SK-N-SH (cell line): ENCODE results near the gene PDE8A. TPM values are rescaled to one million over a fixed set of nuclear protein-coding genes. Genes with fewer than 3 reads are reported as not detected.

Experiments used
- CTCF ChIA-PET: fragments of 300-600, 350-600 bp; formaldehyde crosslinking; extraction: SDS; loops from one replicate; lab custom pipeline; 2021; lab: Yijun Ruan, JAX
- POLR2A ChIA-PET: fragments of 350-600 bp; sonication (Branson Sonifier 250); formaldehyde crosslinking; extraction: SDS; loops from one replicate; lab custom pipeline; 2020; ENCODE audit warnings: antibody characterized with exemption, inconsistent platforms; lab: Yijun Ruan, JAX
- DNase-seq: peaks from one replicate; pipeline ENCODE4 v3.0.0; 2012
- H2AFZ ChIP-seq: fragments of 200-600 bp; sonication (generic); 2 replicates; pipeline ENCODE4 v1.8.1; 2016; ENCODE audit warnings: antibody characterized with exemption, mild to moderate bottlenecking, low read depth
- H3F3A ChIP-seq: fragments of 200-600 bp; sonication (generic); replicated peaks from 2 replicates; pipeline ENCODE3; 2016; ENCODE audit warnings: antibody characterized with exemption, mild to moderate bottlenecking; ENCODE audit not compliant: insufficient read depth
- H3K27ac ChIP-seq, 2 experiments: fragments of 200-500 bp in 1 of 2; fragments of 200-600 bp in 1 of 2; sonication (Bioruptor generic) in 1 of 2; sonication (generic), shearing (Covaris generic) in 1 of 2; 2 replicates each; pipeline versions ENCODE4 v1.5.1 to v1.6.1; 2014 to 2016; ENCODE audit warnings: low read depth in 2 of 2, inconsistent platforms in 1 of 2, low read length in 1 of 2, mild to moderate bottlenecking in 1 of 2, mixed read lengths in 1 of 2
- H3K27me3 ChIP-seq: fragments of 200-600 bp; sonication (generic), shearing (Covaris generic); 2 replicates; pipeline ENCODE4 v1.6.1; 2016; ENCODE audit warnings: mixed run types; ENCODE audit not compliant: insufficient read depth
- H3K36me3 ChIP-seq, 2 experiments: fragments of 200-500 bp in 1 of 2; fragments of 200-600 bp in 1 of 2; sonication (Bioruptor generic) in 1 of 2; sonication (generic) in 1 of 2; replicated peaks in 1 of 2; 2 replicates each; pipeline versions ENCODE3 to v1.5.1; 2014 to 2016; ENCODE audit warnings: low read length in 1 of 2, mild to moderate bottlenecking in 1 of 2; ENCODE audit not compliant: insufficient read depth in 2 of 2, control insufficient read depth in 1 of 2
- H3K4me1 ChIP-seq, 2 experiments: fragments of 200-500 bp in 1 of 2; fragments of 200-600 bp in 1 of 2; sonication (Bioruptor generic) in 1 of 2; sonication (generic), shearing (Covaris generic) in 1 of 2; 2 replicates each; pipeline versions ENCODE4 v1.5.1 to v1.6.1; 2014 to 2016; ENCODE audit warnings: low read depth in 1 of 2, low read length in 1 of 2, mixed run types in 1 of 2; ENCODE audit not compliant: insufficient read depth in 2 of 2, control insufficient read depth in 1 of 2
- H3K4me2 ChIP-seq: fragments of 200-600 bp; sonication (generic), shearing (Covaris generic); 2 replicates; pipeline ENCODE4 v1.6.1; 2017; ENCODE audit warnings: mixed run types
- H3K4me3 ChIP-seq, 2 experiments: fragments of 200-500 bp in 1 of 2; fragments of 200-600 bp in 1 of 2; sonication (Bioruptor generic) in 1 of 2; sonication (generic), shearing (Covaris generic) in 1 of 2; 2 replicates each; pipeline versions ENCODE4 v1.5.1 to v1.8.1; 2014 to 2016; ENCODE audit warnings: low read depth in 2 of 2, inconsistent platforms in 1 of 2, low read length in 1 of 2, mild to moderate bottlenecking in 1 of 2, mixed read lengths in 1 of 2, moderate library complexity in 1 of 2
- H3K79me2 ChIP-seq: fragments of 200-600 bp; sonication (generic); 2 replicates; pipeline ENCODE4 v1.8.1; 2017; ENCODE audit warnings: mild to moderate bottlenecking; ENCODE audit not compliant: insufficient read depth
- H3K9ac ChIP-seq: fragments of 200-600 bp; sonication (generic); 2 replicates; pipeline ENCODE4 v1.6.1; 2017; ENCODE audit warnings: mixed run types
- H3K9me2 ChIP-seq: fragments of 200-600 bp; sonication (generic); 2 replicates; pipeline ENCODE4 v1.6.1; 2017; ENCODE audit warnings: mixed run types
- H3K9me3 ChIP-seq: fragments of 200-600 bp; sonication (generic); 2 replicates; pipeline ENCODE4 v1.6.1; 2017; ENCODE audit warnings: mixed run types, mild to moderate bottlenecking, moderate library complexity
- H4K20me1 ChIP-seq: fragments of 200-600 bp; sonication (generic); 2 replicates; pipeline ENCODE4 v1.6.1; 2017; ENCODE audit warnings: mild to moderate bottlenecking, mixed run types; ENCODE audit not compliant: insufficient read depth
- CHD2 ChIP-seq: fragments of 150-350 bp; IDR thresholded peaks from 2 replicates; pipeline ENCODE4 v1.6.1; 2018; ENCODE audit warnings: low read length; ENCODE audit not compliant: partially characterized antibody
- ELF1 ChIP-seq: IDR thresholded peaks from 2 replicates; pipeline ENCODE4 v1.4.0; 2012
- EP300 ChIP-seq, 2 experiments: IDR thresholded peaks; 2 replicates each; pipeline versions ENCODE4 v1.4.0 to v1.6.1; 2012; ENCODE audit warnings: borderline replicate concordance in 1 of 2, low read depth in 1 of 2, low read length in 1 of 2
- FOXJ3 ChIP-seq: sonication (generic); formaldehyde crosslinking; IDR thresholded peaks from 2 replicates; pipeline ENCODE4 v1.5.1; 2020; ENCODE audit warnings: mild to moderate bottlenecking, missing genetic modification reagents
- GATA2 ChIP-seq: sonication (generic); formaldehyde crosslinking; IDR thresholded peaks from 2 replicates; pipeline ENCODE4 v1.5.0; 2020; ENCODE audit warnings: mild to moderate bottlenecking, missing genetic modification reagents
- MEF2A ChIP-seq: IDR thresholded peaks from 2 replicates; pipeline ENCODE4 v1.4.0; 2012; ENCODE audit warnings: low read depth, borderline replicate concordance
- MXI1 ChIP-seq: IDR thresholded peaks from 2 replicates; pipeline ENCODE4 v1.6.1; 2012; ENCODE audit warnings: mild to moderate bottlenecking, low read depth, low read length, improper control_type of control experiment
- NFIC ChIP-seq: IDR thresholded peaks from 2 replicates; pipeline ENCODE4 v1.4.0; 2012; ENCODE audit warnings: borderline replicate concordance
- POLR2AphosphoS5 ChIP-seq: IDR thresholded peaks from 2 replicates; pipeline ENCODE4 v1.6.1; 2012; ENCODE audit warnings: low read depth, low read length
- RAD21 ChIP-seq: IDR thresholded peaks from 2 replicates; pipeline ENCODE4 v1.6.1; 2012; ENCODE audit warnings: mild to moderate bottlenecking, low read length
- TEAD4 ChIP-seq: IDR thresholded peaks from 2 replicates; pipeline ENCODE4 v1.4.0; 2012; ENCODE audit warnings: mild to moderate bottlenecking, borderline replicate concordance; ENCODE audit not compliant: insufficient read depth
- WGBS: methylation state at CpG from one replicate; pipeline ENCODE4 v1.1.6; 2017; ENCODE audit warnings: low lambda C conversion rate; 5-methylcytosine and 5-hydroxymethylcytosine counted together
- polyA plus RNA-seq, 3 experiments: library from polyadenylated mRNA; depleted of rRNA; stranded (reverse); fragments of >200 nt; gene quantifications; 2 replicates each; pipeline ENCODE4 v1.2.3, GENCODE V29; 2012
- TF ChIP-seq, protein P1 (sequence below): fragments of 150-350 bp; IDR thresholded peaks from 2 replicates; pipeline ENCODE4 v1.6.1; 2017; ENCODE audit warnings: antibody characterized with exemption, low read length, low read depth, borderline replicate concordance
- TF ChIP-seq, protein P2 (sequence below): IDR thresholded peaks from 2 replicates; pipeline ENCODE4 v1.4.0; 2012; ENCODE audit warnings: low read depth, borderline replicate concordance
- TF ChIP-seq, protein P3 (sequence below): fragments of 200-600 bp; sonication (generic); IDR thresholded peaks from 2 replicates; pipeline ENCODE4 v1.6.1; 2017; ENCODE audit warnings: antibody characterized with exemption, mild to moderate bottlenecking, moderate library complexity
- TF ChIP-seq, protein P4 (sequence below): IDR thresholded peaks from 2 replicates; pipeline ENCODE4 v1.4.0; 2012; ENCODE audit warnings: low read depth, borderline replicate concordance
- TF ChIP-seq, protein P5 (sequence below): IDR thresholded peaks from 2 replicates; pipeline ENCODE4 v1.4.0; 2012; ENCODE audit warnings: low read depth
- TF ChIP-seq, protein P6 (sequence below): IDR thresholded peaks from 2 replicates; pipeline ENCODE4 v1.6.1; 2012; ENCODE audit warnings: mild to moderate bottlenecking, low read depth, low read length, moderate library complexity

PDE8A gene
- polyA plus RNA-seq, 1 of the 3 experiments (the other 2 are of a cell fraction) = 13.4 TPM

DNA sequence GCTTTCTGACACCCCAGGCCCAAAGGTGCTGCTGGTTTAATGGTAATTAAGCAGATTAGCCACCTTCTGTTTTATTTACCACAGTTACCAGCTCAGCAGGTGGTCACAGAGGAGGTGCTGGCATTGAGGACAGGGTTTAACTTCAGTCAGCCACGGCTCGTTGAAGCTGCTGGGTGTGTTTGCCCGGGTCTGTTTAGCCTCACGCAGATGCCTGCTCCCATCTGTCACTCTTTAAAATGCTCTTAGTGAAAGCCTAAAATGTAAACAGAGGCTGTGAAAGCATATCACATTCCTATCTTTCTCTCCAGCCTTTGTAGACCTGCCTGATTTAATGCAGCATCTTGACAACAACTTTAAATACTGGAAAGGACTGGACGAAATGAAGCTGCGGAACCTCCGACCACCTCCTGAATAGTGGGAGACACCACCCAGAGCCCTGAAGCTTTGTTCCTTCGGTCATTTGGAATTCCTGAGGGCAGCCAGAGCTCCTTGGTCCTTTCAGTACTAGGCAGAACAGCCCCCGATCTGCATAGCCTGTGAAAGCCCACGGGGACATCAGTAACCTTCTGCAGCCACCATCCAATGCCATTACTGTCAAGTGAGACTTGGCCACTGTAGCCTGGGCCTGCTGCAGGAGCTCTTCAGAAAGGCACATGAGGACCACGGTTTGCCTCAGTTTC lies 156.0 kb downstream of the PDE8A start:
- 82% methylated on average over 9 of the region's 11 CpGs for WGBS

More for the DNA sequence above, 156.0 kb downstream of the PDE8A start:
- Histone ChIP-seq H3K9ac (no peak overlapping the region), H2AFZ (no peak overlapping the region), H3K9me3 (no peaks in the 10 kb centered on the region), H3K9me2 (no peaks in the 10 kb centered on the region), H3K27ac (no peak overlapping the region), H3F3A (peaks cover 12% of the 10 kb centered on the region), H3K4me1 (peaks cover 8% of the 10 kb centered on the region in 2 experiments; a peak in 2 of 4 replicates), H4K20me1 (no peaks in the 10 kb centered on the region), H3K4me2 (no peak overlapping the region), H3K36me3 (peaks cover 13 to 39% of the 10 kb centered on the region in 2 experiments), H3K4me3 (no peak overlapping the region), H3K27me3 (no peaks in the 10 kb centered on the region), H3K79me2 (no peaks in the 10 kb centered on the region)
- no peak for DNase-seq
- POLR2A ChIA-PET = no interaction called here
- CTCF ChIA-PET = interaction anchor here (1.0 to 1.1 kb wide), 3 partner anchors 11 to 31 kb away, joined by 3 read pairs; no protein-coding TSS in a partner anchor
- TF ChIP-seq FOXJ3 (CRISPR knock-in tag) (no peak), RAD21 (no peak), EP300 (IDR thresholded peaks at IDR 0.05; ENCODE audit: borderline replicate concordance in 1 of 2, low read depth in 1 of 2, low read length in 1 of 2) (no peak), CHD2 (no peak), ELF1 (no peak), POLR2AphosphoS5 (no peak), MEF2A (no peak), TEAD4 (no peak), GATA2 (CRISPR knock-in tag) (no peak), NFIC (no peak), MXI1 (no peak)
- TF ChIP-seq, protein P1, sequence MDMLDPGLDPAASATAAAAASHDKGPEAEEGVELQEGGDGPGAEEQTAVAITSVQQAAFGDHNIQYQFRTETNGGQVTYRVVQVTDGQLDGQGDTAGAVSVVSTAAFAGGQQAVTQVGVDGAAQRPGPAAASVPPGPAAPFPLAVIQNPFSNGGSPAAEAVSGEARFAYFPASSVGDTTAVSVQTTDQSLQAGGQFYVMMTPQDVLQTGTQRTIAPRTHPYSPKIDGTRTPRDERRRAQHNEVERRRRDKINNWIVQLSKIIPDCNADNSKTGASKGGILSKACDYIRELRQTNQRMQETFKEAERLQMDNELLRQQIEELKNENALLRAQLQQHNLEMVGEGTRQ = no peak
- TF ChIP-seq, protein P2, sequence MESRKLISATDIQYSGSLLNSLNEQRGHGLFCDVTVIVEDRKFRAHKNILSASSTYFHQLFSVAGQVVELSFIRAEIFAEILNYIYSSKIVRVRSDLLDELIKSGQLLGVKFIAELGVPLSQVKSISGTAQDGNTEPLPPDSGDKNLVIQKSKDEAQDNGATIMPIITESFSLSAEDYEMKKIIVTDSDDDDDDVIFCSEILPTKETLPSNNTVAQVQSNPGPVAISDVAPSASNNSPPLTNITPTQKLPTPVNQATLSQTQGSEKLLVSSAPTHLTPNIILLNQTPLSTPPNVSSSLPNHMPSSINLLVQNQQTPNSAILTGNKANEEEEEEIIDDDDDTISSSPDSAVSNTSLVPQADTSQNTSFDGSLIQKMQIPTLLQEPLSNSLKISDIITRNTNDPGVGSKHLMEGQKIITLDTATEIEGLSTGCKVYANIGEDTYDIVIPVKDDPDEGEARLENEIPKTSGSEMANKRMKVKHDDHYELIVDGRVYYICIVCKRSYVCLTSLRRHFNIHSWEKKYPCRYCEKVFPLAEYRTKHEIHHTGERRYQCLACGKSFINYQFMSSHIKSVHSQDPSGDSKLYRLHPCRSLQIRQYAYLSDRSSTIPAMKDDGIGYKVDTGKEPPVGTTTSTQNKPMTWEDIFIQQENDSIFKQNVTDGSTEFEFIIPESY = no peak
- TF ChIP-seq, protein P3, sequence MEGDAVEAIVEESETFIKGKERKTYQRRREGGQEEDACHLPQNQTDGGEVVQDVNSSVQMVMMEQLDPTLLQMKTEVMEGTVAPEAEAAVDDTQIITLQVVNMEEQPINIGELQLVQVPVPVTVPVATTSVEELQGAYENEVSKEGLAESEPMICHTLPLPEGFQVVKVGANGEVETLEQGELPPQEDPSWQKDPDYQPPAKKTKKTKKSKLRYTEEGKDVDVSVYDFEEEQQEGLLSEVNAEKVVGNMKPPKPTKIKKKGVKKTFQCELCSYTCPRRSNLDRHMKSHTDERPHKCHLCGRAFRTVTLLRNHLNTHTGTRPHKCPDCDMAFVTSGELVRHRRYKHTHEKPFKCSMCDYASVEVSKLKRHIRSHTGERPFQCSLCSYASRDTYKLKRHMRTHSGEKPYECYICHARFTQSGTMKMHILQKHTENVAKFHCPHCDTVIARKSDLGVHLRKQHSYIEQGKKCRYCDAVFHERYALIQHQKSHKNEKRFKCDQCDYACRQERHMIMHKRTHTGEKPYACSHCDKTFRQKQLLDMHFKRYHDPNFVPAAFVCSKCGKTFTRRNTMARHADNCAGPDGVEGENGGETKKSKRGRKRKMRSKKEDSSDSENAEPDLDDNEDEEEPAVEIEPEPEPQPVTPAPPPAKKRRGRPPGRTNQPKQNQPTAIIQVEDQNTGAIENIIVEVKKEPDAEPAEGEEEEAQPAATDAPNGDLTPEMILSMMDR = no peak
- TF ChIP-seq, protein P4, sequence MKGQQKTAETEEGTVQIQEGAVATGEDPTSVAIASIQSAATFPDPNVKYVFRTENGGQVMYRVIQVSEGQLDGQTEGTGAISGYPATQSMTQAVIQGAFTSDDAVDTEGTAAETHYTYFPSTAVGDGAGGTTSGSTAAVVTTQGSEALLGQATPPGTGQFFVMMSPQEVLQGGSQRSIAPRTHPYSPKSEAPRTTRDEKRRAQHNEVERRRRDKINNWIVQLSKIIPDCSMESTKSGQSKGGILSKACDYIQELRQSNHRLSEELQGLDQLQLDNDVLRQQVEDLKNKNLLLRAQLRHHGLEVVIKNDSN = no peak
- TF ChIP-seq, protein P5, sequence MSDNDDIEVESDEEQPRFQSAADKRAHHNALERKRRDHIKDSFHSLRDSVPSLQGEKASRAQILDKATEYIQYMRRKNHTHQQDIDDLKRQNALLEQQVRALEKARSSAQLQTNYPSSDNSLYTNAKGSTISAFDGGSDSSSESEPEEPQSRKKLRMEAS = no peak
- TF ChIP-seq, protein P6, sequence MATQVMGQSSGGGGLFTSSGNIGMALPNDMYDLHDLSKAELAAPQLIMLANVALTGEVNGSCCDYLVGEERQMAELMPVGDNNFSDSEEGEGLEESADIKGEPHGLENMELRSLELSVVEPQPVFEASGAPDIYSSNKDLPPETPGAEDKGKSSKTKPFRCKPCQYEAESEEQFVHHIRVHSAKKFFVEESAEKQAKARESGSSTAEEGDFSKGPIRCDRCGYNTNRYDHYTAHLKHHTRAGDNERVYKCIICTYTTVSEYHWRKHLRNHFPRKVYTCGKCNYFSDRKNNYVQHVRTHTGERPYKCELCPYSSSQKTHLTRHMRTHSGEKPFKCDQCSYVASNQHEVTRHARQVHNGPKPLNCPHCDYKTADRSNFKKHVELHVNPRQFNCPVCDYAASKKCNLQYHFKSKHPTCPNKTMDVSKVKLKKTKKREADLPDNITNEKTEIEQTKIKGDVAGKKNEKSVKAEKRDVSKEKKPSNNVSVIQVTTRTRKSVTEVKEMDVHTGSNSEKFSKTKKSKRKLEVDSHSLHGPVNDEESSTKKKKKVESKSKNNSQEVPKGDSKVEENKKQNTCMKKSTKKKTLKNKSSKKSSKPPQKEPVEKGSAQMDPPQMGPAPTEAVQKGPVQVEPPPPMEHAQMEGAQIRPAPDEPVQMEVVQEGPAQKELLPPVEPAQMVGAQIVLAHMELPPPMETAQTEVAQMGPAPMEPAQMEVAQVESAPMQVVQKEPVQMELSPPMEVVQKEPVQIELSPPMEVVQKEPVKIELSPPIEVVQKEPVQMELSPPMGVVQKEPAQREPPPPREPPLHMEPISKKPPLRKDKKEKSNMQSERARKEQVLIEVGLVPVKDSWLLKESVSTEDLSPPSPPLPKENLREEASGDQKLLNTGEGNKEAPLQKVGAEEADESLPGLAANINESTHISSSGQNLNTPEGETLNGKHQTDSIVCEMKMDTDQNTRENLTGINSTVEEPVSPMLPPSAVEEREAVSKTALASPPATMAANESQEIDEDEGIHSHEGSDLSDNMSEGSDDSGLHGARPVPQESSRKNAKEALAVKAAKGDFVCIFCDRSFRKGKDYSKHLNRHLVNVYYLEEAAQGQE = no peak
